Endothelial cell of umbilical vein (primary cell): ENCODE measurements around the gene NAA40.

Experiments
- EZH2 ChIP-seq: IDR thresholded peaks from 2 replicates; pipeline ENCODE4 v1.6.1; 2012; ENCODE audit warnings: borderline replicate concordance, low read depth, mild to moderate bottlenecking, moderate library complexity, low read length, inconsistent platforms; ENCODE audit not compliant: severe bottlenecking
- FOS ChIP-seq: IDR thresholded peaks from 2 replicates; pipeline ENCODE4 v1.6.1; 2011; ENCODE audit warnings: mild to moderate bottlenecking, low read length, moderate library complexity, borderline replicate concordance; ENCODE audit not compliant: insufficient read depth
- JUN ChIP-seq: IDR thresholded peaks from 2 replicates; pipeline ENCODE4 v1.6.1; 2011; ENCODE audit warnings: borderline replicate concordance, low read depth; ENCODE audit not compliant: insufficient read length, insufficient read depth
- MYC ChIP-seq: IDR thresholded peaks from one replicate; pipeline ENCODE4 v1.6.1; 2011; ENCODE audit warnings: mild to moderate bottlenecking, low read depth, low read length
- POLR2A ChIP-seq: IDR thresholded peaks from 2 replicates; pipeline ENCODE4 v1.6.1; 2012; ENCODE audit warnings: low read depth, mild to moderate bottlenecking, control low read depth, low read length
- POLR2AphosphoS5 ChIP-seq: IDR thresholded peaks from 2 replicates; pipeline ENCODE4 v1.6.1; 2012; ENCODE audit warnings: low read depth, mild to moderate bottlenecking, control low read depth, low read length, moderate library complexity; ENCODE audit not compliant: insufficient read depth
- TF ChIP-seq, protein P1 (sequence below), 2 donors: IDR thresholded peaks; 1 replicate in 1 of 2; 2 replicates in 1 of 2; pipeline ENCODE4 v1.5.1; 2011; ENCODE audit warnings: low read length in 2 of 2, mild to moderate bottlenecking in 2 of 2, moderate library complexity in 2 of 2, control low read depth in 1 of 2, inconsistent platforms in 1 of 2, low read depth in 1 of 2; ENCODE audit not compliant: insufficient read depth in 1 of 2; ENCODE audit errors: extremely low read depth in 1 of 2
- TF ChIP-seq, protein P2 (sequence below): IDR thresholded peaks from 2 replicates; pipeline ENCODE4 v1.6.1; 2011; ENCODE audit not compliant: insufficient read depth, insufficient read length

DNA sequence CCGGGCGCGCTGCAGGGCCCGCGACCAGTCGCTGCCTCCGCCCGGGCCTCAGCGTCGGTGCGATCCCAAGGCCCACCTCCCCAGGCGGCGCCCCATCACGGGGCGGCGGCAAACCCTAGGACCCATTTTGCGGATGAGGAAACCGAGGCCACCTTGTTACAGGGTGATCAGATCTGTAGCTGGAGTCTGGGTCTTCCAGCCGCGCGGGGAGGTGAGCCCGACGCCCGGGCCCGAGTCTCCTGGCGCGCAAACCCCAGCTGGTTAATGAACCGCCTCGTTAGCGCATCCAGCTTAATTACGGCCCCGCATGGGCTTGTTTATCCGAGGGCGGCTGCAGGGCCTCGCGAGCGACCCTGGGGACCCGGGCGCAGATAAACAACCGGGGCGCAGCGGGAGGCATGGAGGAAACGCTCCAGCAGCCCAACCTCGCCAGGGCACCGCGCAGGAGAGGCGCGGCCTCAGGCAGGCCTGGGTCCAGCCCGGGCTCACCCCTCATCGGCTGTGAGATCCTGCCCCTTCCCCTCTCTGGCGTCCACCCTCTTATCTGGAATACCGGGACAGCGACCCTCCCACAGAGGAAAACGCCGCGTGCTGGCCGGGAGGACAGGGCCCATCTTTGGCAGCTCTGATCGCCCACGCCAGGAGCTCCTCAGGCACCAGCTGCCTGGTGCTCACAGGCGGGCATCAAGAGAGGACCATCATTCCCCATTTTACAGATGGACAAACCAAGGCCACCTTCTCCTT is 62.1 kb downstream of the NAA40 start:
- TF ChIP-seq, protein P1, sequence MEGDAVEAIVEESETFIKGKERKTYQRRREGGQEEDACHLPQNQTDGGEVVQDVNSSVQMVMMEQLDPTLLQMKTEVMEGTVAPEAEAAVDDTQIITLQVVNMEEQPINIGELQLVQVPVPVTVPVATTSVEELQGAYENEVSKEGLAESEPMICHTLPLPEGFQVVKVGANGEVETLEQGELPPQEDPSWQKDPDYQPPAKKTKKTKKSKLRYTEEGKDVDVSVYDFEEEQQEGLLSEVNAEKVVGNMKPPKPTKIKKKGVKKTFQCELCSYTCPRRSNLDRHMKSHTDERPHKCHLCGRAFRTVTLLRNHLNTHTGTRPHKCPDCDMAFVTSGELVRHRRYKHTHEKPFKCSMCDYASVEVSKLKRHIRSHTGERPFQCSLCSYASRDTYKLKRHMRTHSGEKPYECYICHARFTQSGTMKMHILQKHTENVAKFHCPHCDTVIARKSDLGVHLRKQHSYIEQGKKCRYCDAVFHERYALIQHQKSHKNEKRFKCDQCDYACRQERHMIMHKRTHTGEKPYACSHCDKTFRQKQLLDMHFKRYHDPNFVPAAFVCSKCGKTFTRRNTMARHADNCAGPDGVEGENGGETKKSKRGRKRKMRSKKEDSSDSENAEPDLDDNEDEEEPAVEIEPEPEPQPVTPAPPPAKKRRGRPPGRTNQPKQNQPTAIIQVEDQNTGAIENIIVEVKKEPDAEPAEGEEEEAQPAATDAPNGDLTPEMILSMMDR (IDR thresholded peaks at IDR 0.05; ENCODE audit: extremely low read depth in 1 of 2, insufficient read depth in 1 of 2, low read depth in 1 of 2, low read length in 2 of 2) = no peak
- TF ChIP-seq POLR2AphosphoS5 = peak; percentile 39
- TF ChIP-seq, protein P2, sequence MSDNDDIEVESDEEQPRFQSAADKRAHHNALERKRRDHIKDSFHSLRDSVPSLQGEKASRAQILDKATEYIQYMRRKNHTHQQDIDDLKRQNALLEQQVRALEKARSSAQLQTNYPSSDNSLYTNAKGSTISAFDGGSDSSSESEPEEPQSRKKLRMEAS = no peak
- TF ChIP-seq EZH2 = no peak
- TF ChIP-seq POLR2A = no peak
- no peak for TF ChIP-seq FOS
- no peak for TF ChIP-seq JUN
- TF ChIP-seq MYC = no peak
